DND-41 (cell line): ENCODE results near the gene RIMBP3B.
"Not testable (repeated sequence)": the region's sequence is repeated elsewhere in the genome, so short reads cannot be mapped to it uniquely, and the experiment has no call there.

Experiments
- ATAC-seq: fragments of 200-7000 bp; cut with Tn5 transposase; 3 replicates; pipeline ENCODE4 v1.9.1; 2021; ENCODE audit warnings: low read depth; ENCODE audit not compliant: insufficient read depth
- DNase-seq: peaks from one replicate; pipeline ENCODE4 v3.0.0-alpha.2; 2020
- H2AFZ ChIP-seq: 2 replicates; pipeline ENCODE4 v1.6.0; 2012; ENCODE audit warnings: low read depth, low read length
- H3K27ac ChIP-seq: 2 replicates; pipeline ENCODE4 v1.5.1; 2012; ENCODE audit warnings: low read length, inconsistent platforms
- H3K27me3 ChIP-seq: fragments of 200-600 bp; sonication (generic); 2 replicates; pipeline ENCODE4 v1.6.0; 2012; ENCODE audit warnings: low read length, mild to moderate bottlenecking, inconsistent platforms; ENCODE audit not compliant: insufficient read depth, poor library complexity
- H3K36me3 ChIP-seq: 2 replicates; pipeline ENCODE4 v1.5.1; 2012; ENCODE audit warnings: low read length, inconsistent platforms; ENCODE audit not compliant: insufficient read depth
- H3K4me1 ChIP-seq: 2 replicates; pipeline ENCODE4 v1.5.1; 2012; ENCODE audit warnings: mild to moderate bottlenecking, low read length; ENCODE audit not compliant: insufficient read depth
- H3K4me2 ChIP-seq: 2 replicates; pipeline ENCODE4 v1.6.0; 2012; ENCODE audit warnings: mild to moderate bottlenecking, moderate library complexity, low read length, inconsistent platforms; ENCODE audit not compliant: insufficient read depth
- H3K4me3 ChIP-seq, 2 experiments: fragments of 200-600 bp in 1 of 2; shearing (Covaris generic) in 1 of 2; 2 replicates each; pipeline ENCODE4 v1.5.1; 2012 to 2016; ENCODE audit warnings: inconsistent platforms in 2 of 2, low read length in 2 of 2, mild to moderate bottlenecking in 2 of 2, low read depth in 1 of 2, moderate library complexity in 1 of 2
- H3K79me2 ChIP-seq: 2 replicates; pipeline ENCODE4 v1.6.0; 2012; ENCODE audit warnings: low read length, inconsistent platforms; ENCODE audit not compliant: insufficient read depth
- H3K9ac ChIP-seq: 2 replicates; pipeline ENCODE4 v1.6.0; 2012; ENCODE audit warnings: low read depth, mild to moderate bottlenecking, inconsistent platforms, low read length, moderate library complexity
- H3K9me3 ChIP-seq: 2 replicates; pipeline ENCODE4 v1.5.1; 2012; ENCODE audit warnings: low read length, moderate library complexity, mild to moderate bottlenecking, inconsistent platforms; ENCODE audit not compliant: insufficient read depth, severe bottlenecking
- H4K20me1 ChIP-seq: 2 replicates; pipeline ENCODE4 v1.6.0; 2012; ENCODE audit warnings: low read length; ENCODE audit not compliant: insufficient read depth

The RIMBP3B gene

DNA sequence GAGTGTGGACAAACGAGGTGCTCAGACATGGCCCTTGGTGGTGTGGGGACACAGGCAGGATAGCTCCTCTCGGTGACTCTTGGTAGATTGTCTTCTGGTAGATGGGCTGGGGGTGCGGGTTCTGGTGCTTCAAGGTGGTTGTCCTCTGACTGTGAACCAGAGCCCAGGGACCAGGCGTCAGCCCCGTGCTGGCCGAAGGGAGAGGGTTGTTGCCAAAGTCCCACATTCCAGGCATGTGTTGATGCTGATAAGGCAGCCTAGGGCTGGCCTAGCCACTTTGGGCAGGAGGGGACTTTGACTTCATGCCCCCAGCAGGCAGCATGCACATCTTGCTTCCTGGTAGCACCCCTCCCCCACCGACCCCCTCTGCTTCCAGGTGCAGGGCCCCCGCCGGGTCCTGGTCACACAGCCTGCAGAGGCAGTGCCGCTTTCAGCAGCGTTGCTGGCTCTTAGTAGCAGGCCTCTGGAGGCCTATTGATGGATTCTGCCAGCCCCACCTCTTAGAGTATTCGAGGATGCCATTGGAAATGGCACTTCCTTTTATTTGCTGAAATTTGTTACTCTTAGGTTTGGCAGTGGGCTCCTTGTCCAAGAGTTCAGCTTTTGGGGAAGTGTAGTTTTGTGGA, 40.6 kb downstream of the RIMBP3B start:
- ATAC-seq = peak; percentile 21; the same call in 2 of the 3 replicates
- H3K4me3 ChIP-seq = not testable (repeated sequence)

GRCh38 chr22:21434378-21435233, 51.1 kb downstream of the RIMBP3B start:
- H2AFZ ChIP-seq, H3K27me3 ChIP-seq, H3K9ac ChIP-seq, H3K79me2 ChIP-seq, H3K36me3 ChIP-seq, H3K4me3 ChIP-seq, H3K4me1 ChIP-seq, H3K9me3 ChIP-seq, H4K20me1 ChIP-seq, H3K4me2 ChIP-seq, H3K27ac ChIP-seq, DNase-seq: not testable (repeated sequence)
- ATAC-seq = peak; percentile 33; the same call in 1 of the 3 replicates

More for the DNA sequence above, 40.6 kb downstream of the RIMBP3B start:
- not testable (repeated sequence) for H3K9ac ChIP-seq, H2AFZ ChIP-seq, H3K27ac ChIP-seq, H3K9me3 ChIP-seq, H3K4me1 ChIP-seq, H3K27me3 ChIP-seq, DNase-seq, H3K79me2 ChIP-seq, H3K36me3 ChIP-seq, H3K4me2 ChIP-seq, H4K20me1 ChIP-seq

DNA sequence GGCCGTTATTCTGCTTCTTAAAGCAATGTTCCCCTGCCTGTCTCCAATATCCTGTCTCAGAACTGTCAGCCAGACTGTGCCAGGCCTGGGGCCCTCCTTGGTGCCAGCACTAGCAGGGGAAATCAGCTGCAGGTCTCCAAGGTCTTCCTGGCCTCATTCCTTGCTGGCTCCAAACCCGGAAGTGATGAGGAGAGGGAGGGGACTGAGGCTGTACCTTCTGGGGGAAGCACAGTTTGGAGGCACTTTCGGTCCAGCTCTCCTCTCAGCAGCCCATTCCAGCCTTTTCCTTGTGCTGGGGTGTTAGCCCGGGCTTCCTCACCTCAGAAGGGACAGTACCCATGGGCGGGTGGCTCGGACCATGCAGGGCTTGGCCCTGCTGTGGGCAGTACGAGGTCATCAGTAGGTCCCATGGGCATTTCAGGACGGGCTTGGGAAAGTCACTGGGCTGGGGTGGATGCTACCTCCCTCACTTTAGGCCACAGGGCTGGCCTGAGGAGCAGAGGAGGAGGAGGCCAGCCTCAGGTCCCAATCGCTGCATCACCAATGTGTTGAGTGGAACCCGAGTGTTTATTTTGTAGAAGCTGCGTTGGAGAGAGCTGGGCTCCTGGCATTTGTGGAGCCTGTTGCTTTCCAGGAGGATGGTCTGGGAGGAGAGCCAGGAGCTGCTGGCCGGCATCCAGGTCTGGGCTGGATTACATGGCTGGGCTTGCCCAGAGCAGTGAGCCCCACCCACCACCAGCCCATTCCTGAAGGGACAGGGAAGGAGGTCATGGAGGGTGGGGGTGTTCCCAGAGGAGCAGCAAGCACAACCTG, 52.7 kb downstream of the RIMBP3B start:
- H3K9ac ChIP-seq, DNase-seq, ATAC-seq, H2AFZ ChIP-seq, H3K4me3 ChIP-seq, H3K27ac ChIP-seq, H3K36me3 ChIP-seq, H3K4me1 ChIP-seq, H4K20me1 ChIP-seq, H3K79me2 ChIP-seq, H3K9me3 ChIP-seq, H3K4me2 ChIP-seq, H3K27me3 ChIP-seq: not testable (repeated sequence)

DNA sequence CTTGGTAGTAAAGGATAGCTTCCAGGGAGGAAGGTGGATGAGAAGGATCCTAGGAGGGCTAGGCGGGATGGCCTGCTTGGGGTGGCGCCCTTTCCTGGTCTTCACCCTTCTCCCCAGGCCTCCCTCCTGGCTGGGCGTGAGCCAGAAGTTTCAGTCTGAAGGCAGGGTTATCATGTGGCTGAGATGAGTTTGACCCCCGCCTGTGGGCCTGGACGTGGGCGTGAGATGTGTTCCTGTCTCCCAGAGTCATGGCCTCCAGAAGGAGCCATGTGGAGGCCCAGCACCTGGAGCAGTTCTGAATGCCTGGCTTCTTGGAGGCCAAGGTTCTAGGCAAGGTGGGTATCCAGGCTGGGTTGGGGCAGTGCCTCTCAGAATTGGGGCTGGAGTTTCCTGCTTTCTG, 54.5 kb downstream of the RIMBP3B start:
- not testable (repeated sequence) for H3K36me3 ChIP-seq, H3K4me1 ChIP-seq, H3K79me2 ChIP-seq, H4K20me1 ChIP-seq, H2AFZ ChIP-seq, H3K27ac ChIP-seq, H3K27me3 ChIP-seq, H3K9ac ChIP-seq, H3K4me3 ChIP-seq, H3K9me3 ChIP-seq, H3K4me2 ChIP-seq, ATAC-seq
- peak; percentile 3 for DNase-seq
